GM19372 (cell line): Measurements from ENCODE around the gene EYA3.

Experiments used
- ATAC-seq: cut with Tn5 transposase; IDR thresholded peaks from one replicate; pipeline ENCODE4 v1.9.1; 2021; ENCODE audit warnings: mild to moderate bottlenecking, low read depth, moderate library complexity; ENCODE audit not compliant: unreplicated experiment

The EYA3 gene

GRCh38 chr1:27951396-27951795 is 137.0 kb downstream of the EYA3 start:
- no peak for ATAC-seq

GRCh38 chr1:27949027-27949426 is 139.4 kb downstream of the EYA3 start:
- no peak for ATAC-seq

GRCh38 chr1:27945020-27945419 is 143.4 kb downstream of the EYA3 start:
- ATAC-seq: no peak

GRCh38 chr1:27941671-27942540 is 146.5 kb downstream of the EYA3 start:
- no peak for ATAC-seq

GRCh38 chr1:27940870-27941560 is 147.4 kb downstream of the EYA3 start:
- ATAC-seq: no peak

GRCh38 chr1:27940297-27940696 is 148.1 kb downstream of the EYA3 start:
- no peak for ATAC-seq

- ATAC-seq: no peak
Observed at GRCh38 chr1:27938488-27938887, 149.9 kb downstream of the EYA3 start.

- no peak for ATAC-seq
Observed at GRCh38 chr1:27937524-27937836, 150.9 kb downstream of the EYA3 start.

- ATAC-seq: no peak
Observed at GRCh38 chr1:27936370-27936769, 152.0 kb downstream of the EYA3 start.

- no peak for ATAC-seq
Observed at GRCh38 chr1:27935721-27936120, 152.7 kb downstream of the EYA3 start.

- no peak for ATAC-seq
Observed at GRCh38 chr1:27934818-27935549, 153.4 kb downstream of the EYA3 start, which contains the start of gene SMPDL3B. Gene SMPDL3B (plus strand): TSS chr1:27935000. CDS start chr1:27935184, 184 bp downstream.

GRCh38 chr1:27931759-27932158 is 156.7 kb downstream of the EYA3 start:
- ATAC-seq: no peak

GRCh38 chr1:27931184-27931583 is 157.2 kb downstream of the EYA3 start:
- no peak for ATAC-seq

- no peak for ATAC-seq
Observed at GRCh38 chr1:27928216-27928954, 160.0 kb downstream of the EYA3 start.

GRCh38 chr1:27922272-27922671 is 166.1 kb downstream of the EYA3 start:
- ATAC-seq: no peak
